Heart left ventricle (tissue), 16 donors: Measurements from ENCODE around the gene DIAPH3. TPM values are rescaled to one million over a fixed set of nuclear protein-coding genes. Genes with fewer than 3 reads are reported as not detected.

Experiments
- ATAC-seq, 4 donors: fragments of 200-7000 bp; cut with Tn5 transposase; one replicate each; pipeline ENCODE4 v1.9.1; 2020 to 2022; ENCODE audit warnings: moderate library complexity in 4 of 4, mild to moderate bottlenecking in 3 of 4, moderate number of reproducible peaks in 1 of 4
- DNase-seq, 5 donors: peaks; one replicate each; pipeline ENCODE4 v3.0.0-alpha.2; 2020
- H3K27ac ChIP-seq, 12 donors: fragments of 200-600 bp; sonication (generic) in 4 of 12; one replicate each; pipeline versions ENCODE4 v1.5.0 to v1.8.0; 2016 to 2022; ENCODE audit warnings: mild to moderate bottlenecking in 2 of 12
- H3K27me3 ChIP-seq, 9 donors: fragments of 200-600 bp; sonication (generic) in 2 of 9; one replicate each; pipeline versions ENCODE4 v1.5.1 to v1.8.0; 2016 to 2022; ENCODE audit warnings: mild to moderate bottlenecking in 3 of 9
- H3K36me3 ChIP-seq, 9 donors: fragments of 200-600 bp; sonication (generic) in 2 of 9; one replicate each; pipeline versions ENCODE4 v1.5.0 to v1.8.0; 2018 to 2022; ENCODE audit warnings: mild to moderate bottlenecking in 2 of 9
- H3K4me1 ChIP-seq, 12 donors: fragments of 200-600 bp; sonication (generic) in 4 of 12; one replicate each; pipeline versions ENCODE4 v1.5.0 to v1.8.0; 2016 to 2022; ENCODE audit warnings: mild to moderate bottlenecking in 3 of 12
- H3K4me3 ChIP-seq, 12 donors: fragments of 200-600 bp; sonication (generic) in 4 of 12; one replicate each; pipeline versions ENCODE4 v1.5.0 to v1.8.0; 2017 to 2022; ENCODE audit warnings: mild to moderate bottlenecking in 9 of 12, moderate library complexity in 4 of 12
- H3K9me3 ChIP-seq, 12 donors: fragments of 200-600 bp; sonication (generic) in 4 of 12; one replicate each; pipeline versions ENCODE4 v1.5.0 to v1.8.0; 2016 to 2022; ENCODE audit warnings: mild to moderate bottlenecking in 1 of 12
- POLR2A ChIP-seq, 2 donors: fragments of 450-650 bp; IDR thresholded peaks; one replicate each; pipeline ENCODE4 v1.6.1; 2017; ENCODE audit warnings: antibody characterized with exemption in 2 of 2, mild to moderate bottlenecking in 2 of 2, moderate library complexity in 2 of 2
- WGBS, 4 donors: extraction: QIAGEN DNeasy Blood & Tissue Kit in 2 of 4; methylation state at CpG; one replicate each; pipeline versions ENCODE4 v1.1.5 to v1.1.7; 2013 to 2018; 5-methylcytosine and 5-hydroxymethylcytosine counted together
- intact Hi-C, 10 donors: fragments of 100-400 bp; cut with DNase I; formaldehyde crosslinking; loops; one replicate each; pipeline versions ENCODE4 v1.11.1 to v1.14.2; 2022
- polyA plus RNA-seq, 2 donors: library from polyadenylated mRNA; stranded (reverse); fragments of 200-250 nt; gene quantifications; one replicate each; pipeline ENCODE4 v1.2.3, GENCODE V29; 2013
- total RNA-seq, 9 donors: library from RNA; depleted of rRNA in 2 of 9; stranded (reverse); fragments of >200 nt in 2 of 9; fragmentation: NEBNext Ultra II Directional in 3 of 9; extraction: Animal tissue kit (Norgen Biotek cat#: 25700) in 3 of 9; gene quantifications; one replicate each; pipeline versions ENCODE4 v1.1.0 to v1.2.4, GENCODE V29; 2016 to 2023
- TF ChIP-seq, protein P1 (sequence below), 12 donors: fragments of 200-600 bp; sonication (generic) in 4 of 12; IDR thresholded peaks; one replicate each; pipeline versions ENCODE4 v1.5.0 to v1.8.0; 2018 to 2022; ENCODE audit warnings: antibody characterized with exemption in 12 of 12, mild to moderate bottlenecking in 5 of 12
- donor health status: ischemic (EF 13 %, LVEDD 7.1; RV severe dilation, severe dysfunction).
- donor health status: healthy with polysubstance abuse.
- donor health status: DM: no; HTN: yes; CAD: no.
- donor health status: DM: no; HTN: no; CAD: no.
- donor health status: ischemic (EF 25% LVEDD 6.9; RV normal size, moderate dysfunction).
- donor health status: ischemic (EF 25% LVEDD 5.7; RV mildly dilated, moderate dysfunction).
- donor health status: healthy.
- donor health status: DM: yes; HTN: yes; CAD: no.
- donor health status: ischemic (EF 35%, LVEDD 5.7; RV mildly dilated, moderate dysfunction).
- donor health status: nonischemic (EF 11% LVEDD 7.7; RV severe dilation, severe dysfunction).
- donor health status: DM: yes; HTN: yes; CAD: no.
- donor health status: PGD.
- donor health status: ischemic (EF 29% LVEDD 5.4; RV normal size, mild dysfunction).
- donor health status: nonischemic (EF 23%, LVEDD 6.1; RV moderate dilation, normal function).

Gene DIAPH3
- total and polyA plus RNA-seq, 11 donors, result 0.03 to 3.2 (median 0.19) TPM

DNA sequence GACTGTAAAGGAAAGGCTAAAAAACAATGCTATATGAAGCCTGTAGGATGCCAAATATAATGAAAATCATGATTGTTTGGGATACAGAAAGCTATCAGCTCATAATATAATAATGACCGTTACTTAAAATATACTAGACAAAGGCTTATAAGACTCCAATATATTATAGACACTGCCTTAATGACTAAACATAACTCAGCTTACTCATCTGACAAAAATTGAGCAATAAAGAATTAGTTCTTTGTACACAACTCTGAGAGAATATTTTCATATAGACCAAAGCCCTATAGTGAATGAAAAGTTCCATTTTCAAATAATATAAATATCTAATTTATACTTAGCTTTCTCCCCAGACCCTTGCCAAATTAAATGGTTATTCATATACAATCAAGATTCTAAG, 283.3 kb downstream of the DIAPH3 start:
- H3K27ac ChIP-seq, result no peak overlapping the region
- H3K4me1 ChIP-seq, result no peaks in the 10 kb centered on the region
- intact Hi-C loops, result no loop called here
- WGBS, 4 donors, result 73 to 88% (median 85%) methylated on average over 1 of the region's 1 CpG
- H3K4me3 ChIP-seq, result no peak overlapping the region
- no peak for ATAC-seq
- DNase-seq, result no peak
- no peaks in the 10 kb centered on the region for H3K36me3 ChIP-seq
- TF ChIP-seq POLR2A (IDR thresholded peaks at IDR 0.05), result no peak
- TF ChIP-seq, protein P1, sequence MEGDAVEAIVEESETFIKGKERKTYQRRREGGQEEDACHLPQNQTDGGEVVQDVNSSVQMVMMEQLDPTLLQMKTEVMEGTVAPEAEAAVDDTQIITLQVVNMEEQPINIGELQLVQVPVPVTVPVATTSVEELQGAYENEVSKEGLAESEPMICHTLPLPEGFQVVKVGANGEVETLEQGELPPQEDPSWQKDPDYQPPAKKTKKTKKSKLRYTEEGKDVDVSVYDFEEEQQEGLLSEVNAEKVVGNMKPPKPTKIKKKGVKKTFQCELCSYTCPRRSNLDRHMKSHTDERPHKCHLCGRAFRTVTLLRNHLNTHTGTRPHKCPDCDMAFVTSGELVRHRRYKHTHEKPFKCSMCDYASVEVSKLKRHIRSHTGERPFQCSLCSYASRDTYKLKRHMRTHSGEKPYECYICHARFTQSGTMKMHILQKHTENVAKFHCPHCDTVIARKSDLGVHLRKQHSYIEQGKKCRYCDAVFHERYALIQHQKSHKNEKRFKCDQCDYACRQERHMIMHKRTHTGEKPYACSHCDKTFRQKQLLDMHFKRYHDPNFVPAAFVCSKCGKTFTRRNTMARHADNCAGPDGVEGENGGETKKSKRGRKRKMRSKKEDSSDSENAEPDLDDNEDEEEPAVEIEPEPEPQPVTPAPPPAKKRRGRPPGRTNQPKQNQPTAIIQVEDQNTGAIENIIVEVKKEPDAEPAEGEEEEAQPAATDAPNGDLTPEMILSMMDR (IDR thresholded peaks at IDR 0.05), result no peak
- H3K27me3 ChIP-seq, result no peaks in the 10 kb centered on the region
- H3K9me3 ChIP-seq, result no peaks in the 10 kb centered on the region

DNA sequence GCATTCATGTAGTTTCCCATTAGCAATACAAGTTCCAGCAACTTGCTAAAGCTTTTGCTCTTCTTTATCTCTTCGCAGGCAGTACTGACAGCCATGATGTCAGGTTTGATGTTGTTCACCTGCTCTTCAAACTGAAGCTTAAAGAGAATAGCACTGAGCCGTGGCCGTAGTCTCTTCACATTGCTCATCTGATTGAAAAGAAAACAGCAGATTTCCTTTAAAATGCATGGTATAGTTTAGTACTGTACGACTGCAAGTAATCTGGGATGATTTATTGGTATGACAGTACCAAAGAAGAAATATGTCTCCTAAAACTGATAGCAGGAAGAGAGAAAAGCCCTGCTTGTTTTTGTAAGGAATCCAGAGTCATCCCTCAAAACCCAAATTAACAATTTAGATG, 284.4 kb downstream of the DIAPH3 start:
- TF ChIP-seq, protein P1 (IDR thresholded peaks at IDR 0.05), result no peak
- no peak for TF ChIP-seq POLR2A (IDR thresholded peaks at IDR 0.05)
- no peak overlapping the region for H3K27ac ChIP-seq
- no peaks in the 10 kb centered on the region for H3K4me1 ChIP-seq
- intact Hi-C loops, result no loop called here
- no peak overlapping the region for H3K4me3 ChIP-seq
- 67 to 77% (median 73%) methylated on average over 4 of the region's 4 CpGs for WGBS, 4 donors
- no peaks in the 10 kb centered on the region for H3K27me3 ChIP-seq
- ATAC-seq (no peak), DNase-seq (no peak)
- H3K36me3 ChIP-seq, result no peaks in the 10 kb centered on the region
- no peaks in the 10 kb centered on the region for H3K9me3 ChIP-seq

DNA sequence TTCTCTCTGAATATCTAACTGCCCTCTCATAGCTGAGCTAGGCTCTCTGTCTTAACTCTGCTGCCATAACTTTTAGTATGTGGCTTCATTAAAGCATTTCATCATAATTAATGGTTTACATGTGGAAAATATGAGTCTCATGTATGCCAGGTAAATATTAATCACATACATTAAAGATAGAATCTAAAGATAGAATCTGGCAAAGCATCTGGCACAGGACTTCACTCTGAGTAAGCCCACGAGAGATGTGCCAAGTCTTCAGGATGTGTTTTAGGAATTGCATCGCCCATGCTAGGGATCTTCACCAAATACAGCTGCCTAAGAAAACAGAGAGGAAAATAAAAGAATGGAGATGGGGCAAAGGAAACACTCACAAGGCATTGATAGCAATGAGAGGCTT, 285.8 kb downstream of the DIAPH3 start:
- TF ChIP-seq, protein P1 (IDR thresholded peaks at IDR 0.05), result no peak
- TF ChIP-seq POLR2A (IDR thresholded peaks at IDR 0.05), result no peak
- no peaks in the 10 kb centered on the region for H3K9me3 ChIP-seq
- no peak overlapping the region for H3K4me3 ChIP-seq
- H3K27ac ChIP-seq, result no peak overlapping the region
- H3K27me3 ChIP-seq, result no peaks in the 10 kb centered on the region
- no peaks in the 10 kb centered on the region for H3K4me1 ChIP-seq
- WGBS, 4 donors, result 79 to 85% (median 81%) methylated on average over 2 of the region's 2 CpGs
- H3K36me3 ChIP-seq, result no peaks in the 10 kb centered on the region
- intact Hi-C loops, result no loop called here
- no peak for DNase-seq
- ATAC-seq, result no peak

DNA sequence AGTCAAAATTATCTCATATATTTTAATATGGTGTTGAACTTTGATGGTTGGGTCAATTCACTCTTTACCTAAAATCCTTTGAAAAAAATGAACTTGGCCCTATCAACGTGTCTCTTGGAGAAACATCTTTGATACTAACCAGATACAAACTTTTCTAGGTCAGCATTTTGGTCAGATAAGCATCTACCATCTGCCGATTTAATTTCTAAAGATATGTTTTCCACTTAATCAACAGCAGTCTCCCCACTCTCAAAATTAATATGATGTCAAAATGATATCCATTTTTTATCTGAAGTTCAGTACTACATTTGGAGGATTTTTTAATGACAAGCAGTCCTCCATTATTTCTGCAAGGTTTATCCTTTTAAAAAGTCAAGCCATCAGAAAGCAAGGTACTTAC, 288.8 kb downstream of the DIAPH3 start:
- no peak overlapping the region for H3K4me3 ChIP-seq
- H3K36me3 ChIP-seq, result no peaks in the 10 kb centered on the region
- ATAC-seq (no peak), DNase-seq (no peak)
- TF ChIP-seq, protein P1 (IDR thresholded peaks at IDR 0.05), result no peak
- no peak for TF ChIP-seq POLR2A (IDR thresholded peaks at IDR 0.05)
- no peaks in the 10 kb centered on the region for H3K27me3 ChIP-seq
- no peaks in the 10 kb centered on the region for H3K9me3 ChIP-seq
- 89 to 95% (median 93%) methylated on average over 2 of the region's 2 CpGs for WGBS, 4 donors
- intact Hi-C loops, result no loop called here
- H3K27ac ChIP-seq, result no peak overlapping the region
- no peaks in the 10 kb centered on the region for H3K4me1 ChIP-seq
